Esophagus (tissue), 2 donors: ENCODE measurements around the gene GNAL. TPM values are rescaled to one million over a fixed set of nuclear protein-coding genes. Genes with fewer than 3 reads are reported as not detected.
A peak's percentile ranks its signal among the peaks of the same experiment; 100 is the strongest.
"Not testable (repeated sequence)": the region's sequence is repeated elsewhere in the genome, so short reads cannot be mapped to it uniquely, and the experiment has no call there.

ENCODE experiments used
- H3K27ac ChIP-seq, 2 donors: one replicate each; pipeline ENCODE4 v1.5.1; 2013; ENCODE audit warnings: low read depth in 2 of 2, mild to moderate bottlenecking in 2 of 2, inconsistent platforms in 1 of 2, low read length in 1 of 2, moderate library complexity in 1 of 2
- H3K27me3 ChIP-seq, 2 donors: one replicate each; pipeline ENCODE4 v1.6.1; 2013; ENCODE audit warnings: low read length in 2 of 2, control low read depth in 1 of 2, mild to moderate bottlenecking in 1 of 2; ENCODE audit not compliant: insufficient read depth in 2 of 2, control insufficient read depth in 1 of 2
- H3K36me3 ChIP-seq, 2 donors: one replicate each; pipeline ENCODE4 v1.6.1; 2013; ENCODE audit warnings: low read length in 1 of 2; ENCODE audit not compliant: control insufficient read depth in 2 of 2, insufficient read depth in 2 of 2
- H3K4me1 ChIP-seq, 2 donors: one replicate each; pipeline ENCODE4 v1.6.1; 2013; ENCODE audit warnings: low read length in 1 of 2; ENCODE audit not compliant: control insufficient read depth in 2 of 2, insufficient read depth in 2 of 2
- H3K4me3 ChIP-seq, 2 donors: one replicate each; pipeline ENCODE4 v1.5.1; 2013; ENCODE audit warnings: low read length in 2 of 2, mild to moderate bottlenecking in 2 of 2, low read depth in 1 of 2, moderate library complexity in 1 of 2
- H3K9me3 ChIP-seq, 2 donors: one replicate each; pipeline ENCODE4 v1.6.1; 2013; ENCODE audit warnings: mild to moderate bottlenecking in 2 of 2, low read depth in 1 of 2, low read length in 1 of 2, moderate library complexity in 1 of 2; ENCODE audit not compliant: control insufficient read depth in 2 of 2, insufficient read depth in 1 of 2
- WGBS, 2 donors: extraction: QIAGEN DNeasy Blood & Tissue Kit; methylation state at CpG; one replicate each; pipeline ENCODE4 v1.1.7; 2013; 5-methylcytosine and 5-hydroxymethylcytosine counted together
- polyA plus RNA-seq, 2 donors: library from polyadenylated mRNA; stranded (reverse); fragments of 200-250 nt; gene quantifications; one replicate each; pipeline ENCODE4 v1.2.3, GENCODE V29; 2013
- donor health status: healthy with polysubstance abuse.
- donor health status: Bipolar disorder and iron deficiency.

Gene GNAL
- polyA plus RNA-seq, 2 donors: 1.6 to 2.1 TPM

GRCh38 chr18:11844436-11844835 lies 155.4 kb downstream of the GNAL start:
- Histone ChIP-seq H3K4me3 (no peak overlapping the region), H3K4me1 (no peaks in the 10 kb centered on the region), H3K9me3 (no peaks in the 10 kb centered on the region), H3K27me3 (no peaks in the 10 kb centered on the region), H3K36me3 (no peaks in the 10 kb centered on the region), H3K27ac (no peak overlapping the region)
- WGBS, 2 donors: 87 to 88% methylated on average over 6 of the region's 6 CpGs

- Histone ChIP-seq H3K36me3 (no peaks in the 10 kb centered on the region), H3K27ac (no peak overlapping the region), H3K4me1 (no peaks in the 10 kb centered on the region), H3K27me3 (no peaks in the 10 kb centered on the region), H3K4me3 (no peak overlapping the region), H3K9me3 (no peaks in the 10 kb centered on the region)
- WGBS, 2 donors: 81 to 93% methylated on average over 4 of the region's 4 CpGs
Measured at GRCh38 chr18:11845654-11846053, 156.6 kb downstream of the GNAL start.

- Histone ChIP-seq H3K4me3 (no peak overlapping the region), H3K27ac (no peak overlapping the region), H3K9me3 (no peaks in the 10 kb centered on the region), H3K4me1 (no peaks in the 10 kb centered on the region), H3K36me3 (no peaks in the 10 kb centered on the region), H3K27me3 (no peaks in the 10 kb centered on the region)
- 82 to 87% methylated on average over 4 of the region's 4 CpGs for WGBS, 2 donors
Measured at GRCh38 chr18:11847811-11848210, 158.7 kb downstream of the GNAL start.

DNA sequence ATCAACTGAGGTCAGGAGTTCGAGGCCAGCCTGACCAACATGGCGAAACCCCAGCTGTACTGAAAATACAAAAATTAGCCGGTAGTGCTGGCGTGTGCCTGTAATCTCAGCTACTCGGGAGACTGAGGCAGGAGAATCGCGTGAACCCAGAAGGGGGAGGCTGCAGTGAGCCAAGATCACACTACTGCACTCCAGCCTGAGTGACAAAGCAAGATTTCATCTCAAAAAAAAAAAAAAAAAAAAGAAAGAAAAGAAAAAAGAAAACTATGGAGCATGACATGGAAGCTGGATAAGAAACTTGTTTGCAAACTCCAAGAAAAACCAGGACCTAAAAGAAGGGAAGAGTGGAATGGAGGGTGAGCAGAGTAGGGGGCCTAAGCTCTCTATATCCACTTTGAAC lies 160.2 kb downstream of the GNAL start:
- Histone ChIP-seq H3K27ac (no peak overlapping the region), H3K36me3 (no peaks in the 10 kb centered on the region), H3K9me3 (no peaks in the 10 kb centered on the region), H3K27me3 (no peaks in the 10 kb centered on the region), H3K4me1 (peaks cover 0 to 1% of the 10 kb centered on the region in 2 donors), H3K4me3 (no peak overlapping the region)
- WGBS, 2 donors: 88 to 94% methylated on average over 7 of the region's 7 CpGs

DNA sequence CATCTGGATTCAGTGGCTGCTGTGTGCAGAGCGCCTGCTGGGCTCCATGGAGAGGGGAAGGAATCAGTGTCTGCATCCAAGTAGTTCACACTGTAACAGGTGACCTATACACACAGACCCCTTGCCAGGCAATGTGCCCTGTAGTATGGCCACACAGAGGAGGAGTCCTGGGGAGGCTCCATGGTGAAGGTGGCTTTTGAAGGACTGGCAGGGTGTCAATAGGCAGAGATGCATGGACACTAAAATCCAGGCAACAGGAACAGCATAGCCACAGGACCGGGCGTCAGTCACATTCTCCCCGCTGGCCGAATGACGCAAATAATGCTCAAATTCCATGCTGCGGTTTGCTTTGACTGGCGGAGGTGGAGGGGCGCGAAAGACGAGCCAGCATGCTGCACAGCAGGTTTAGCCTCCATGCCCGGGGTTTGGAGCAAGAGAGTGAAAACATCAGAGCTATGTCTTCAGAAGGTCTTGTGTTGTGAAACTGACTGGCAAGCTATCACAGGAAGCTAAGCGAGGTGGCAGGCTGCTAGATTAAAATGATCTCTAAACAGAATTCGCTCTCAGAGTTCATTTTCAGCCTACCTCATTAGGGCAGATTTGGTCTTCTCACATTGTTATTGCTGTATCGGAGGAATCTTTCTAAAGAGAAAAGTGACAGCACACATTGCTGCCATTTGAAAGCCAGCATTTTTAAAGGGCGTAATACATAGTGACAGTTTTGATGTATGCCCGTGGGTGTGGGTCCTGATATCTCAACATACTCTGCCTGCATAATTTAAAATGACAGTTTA lies 161.0 kb downstream of the GNAL start:
- Histone ChIP-seq H3K9me3 (no peaks in the 10 kb centered on the region), H3K27ac (peak overlapping the region; percentile 38 to 78), H3K36me3 (no peaks in the 10 kb centered on the region), H3K4me1 (peaks cover 0 to 1% of the 10 kb centered on the region in 2 donors), H3K27me3 (no peaks in the 10 kb centered on the region), H3K4me3 (peak overlapping the region; percentile 25 to 91)
- WGBS, 2 donors: 6 to 11% methylated on average over 17 of the region's 17 CpGs

- H3K36me3 ChIP-seq: no peaks in the 10 kb centered on the region
- no peaks in the 10 kb centered on the region for H3K9me3 ChIP-seq
- 0 to 1% methylated on average over 10 of the region's 10 CpGs for WGBS, 2 donors
- peak overlapping the region; percentile 78 to 91 for H3K4me3 ChIP-seq
- peak overlapping the region; percentile 71 to 98 for H3K27ac ChIP-seq
- H3K4me1 ChIP-seq: peaks cover 0 to 1% of the 10 kb centered on the region in 2 donors
- no peaks in the 10 kb centered on the region for H3K27me3 ChIP-seq
Measured at GRCh38 chr18:11850821-11851145, 161.7 kb downstream of the GNAL start.

DNA sequence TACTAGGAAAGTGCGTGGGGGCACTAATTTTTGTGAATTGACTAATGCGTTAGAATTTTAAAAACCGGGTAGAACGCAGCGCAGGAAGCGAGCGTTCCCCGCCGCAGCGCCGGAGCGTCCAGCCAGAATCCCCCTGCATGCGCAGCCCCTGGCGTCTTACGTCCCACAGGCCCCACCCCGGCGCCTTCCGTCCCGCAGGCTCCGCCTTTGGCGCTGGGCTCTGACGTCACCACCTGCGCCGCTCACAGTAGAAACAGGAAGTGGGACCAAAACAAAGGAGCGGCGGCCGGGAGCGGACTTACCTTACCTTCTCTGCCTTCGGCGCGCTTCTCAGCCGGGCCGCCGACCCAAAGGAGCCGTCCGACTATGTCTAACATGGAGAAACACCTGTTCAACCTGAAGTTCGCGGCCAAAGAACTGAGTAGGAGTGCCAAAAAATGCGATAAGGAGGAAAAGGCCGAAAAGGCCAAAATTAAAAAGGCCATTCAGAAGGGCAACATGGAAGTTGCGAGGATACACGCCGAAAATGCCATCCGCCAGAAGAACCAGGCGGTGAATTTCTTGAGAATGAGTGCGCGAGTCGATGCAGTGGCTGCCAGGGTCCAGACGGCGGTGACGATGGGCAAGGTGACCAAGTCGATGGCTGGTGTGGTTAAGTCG lies 162.2 kb downstream of the GNAL start, which contains the start of gene CHMP1B:
CHMP1B (plus strand) TSS at position 268 of the 660 bp plus-strand sequence; CDS start at position 367, 99 bp downstream.
- peak within 1 kb of the TSS; percentile 92 to 98 for H3K27ac ChIP-seq
- peaks cover 0 to 3% of the 10 kb centered on the region in 2 donors for H3K4me1 ChIP-seq
- 0% methylated on average over 53 of the region's 53 CpGs for WGBS, 2 donors
- H3K4me3 ChIP-seq: peak within 1 kb of the TSS; percentile 78 to 91
- no peaks in the 10 kb centered on the region for H3K36me3 ChIP-seq
- H3K9me3 ChIP-seq: no peaks in the 10 kb centered on the region
- H3K27me3 ChIP-seq: no peaks in the 10 kb centered on the region

DNA sequence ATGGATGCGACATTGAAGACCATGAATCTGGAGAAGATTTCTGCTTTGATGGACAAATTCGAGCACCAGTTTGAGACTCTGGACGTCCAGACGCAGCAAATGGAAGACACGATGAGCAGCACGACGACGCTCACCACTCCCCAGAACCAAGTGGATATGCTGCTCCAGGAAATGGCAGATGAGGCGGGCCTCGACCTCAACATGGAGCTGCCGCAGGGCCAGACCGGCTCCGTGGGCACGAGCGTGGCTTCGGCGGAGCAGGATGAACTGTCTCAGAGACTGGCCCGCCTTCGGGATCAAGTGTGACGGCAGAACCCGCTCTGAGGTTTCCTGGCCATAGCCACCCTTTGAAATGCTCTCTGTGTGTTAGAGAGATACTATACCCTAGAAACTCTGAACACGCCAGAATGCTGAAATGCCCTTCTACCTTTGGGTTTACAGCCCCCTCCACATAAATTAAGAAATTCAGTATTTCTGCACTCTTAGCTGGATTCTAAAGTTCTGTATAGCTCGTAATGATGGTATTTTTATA lies 162.8 kb downstream of the GNAL start:
- Histone ChIP-seq H3K4me3 (peak overlapping the region; percentile 78 to 91), H3K27ac (peak overlapping the region; percentile 92 to 98), H3K4me1 (peaks cover 0 to 6% of the 10 kb centered on the region in 2 donors), H3K27me3 (no peaks in the 10 kb centered on the region), H3K9me3 (no peaks in the 10 kb centered on the region), H3K36me3 (no peaks in the 10 kb centered on the region)
- WGBS, 2 donors: 0 to 1% methylated on average over 23 of the region's 23 CpGs

GRCh38 chr18:11854554-11854953 lies 165.5 kb downstream of the GNAL start:
- H3K4me1 ChIP-seq: peaks cover 5 to 14% of the 10 kb centered on the region in 2 donors
- not testable (repeated sequence) for H3K4me3 ChIP-seq, H3K36me3 ChIP-seq, H3K27me3 ChIP-seq, H3K27ac ChIP-seq, H3K9me3 ChIP-seq
- 91 to 97% methylated on average over 6 of the region's 6 CpGs for WGBS, 2 donors
